GM19455 (cell line): ENCODE measurements around the gene TRPT1.

Source experiments
- ATAC-seq: cut with Tn5 transposase; IDR thresholded peaks from one replicate; pipeline ENCODE4 v1.9.1; 2021; ENCODE audit not compliant: unreplicated experiment

Gene TRPT1

GRCh38 chr11:64245797-64246620, 20.0 kb upstream of the TRPT1 start:
- ATAC-seq = no peak

- ATAC-seq = no peak
These were observed 19.4 kb upstream of the TRPT1 start for GRCh38 chr11:64245401-64245796.

GRCh38 chr11:64244966-64245365, 19.0 kb upstream of the TRPT1 start:
- no peak for ATAC-seq

- ATAC-seq = no peak
These were observed 18.1 kb upstream of the TRPT1 start for GRCh38 chr11:64244107-64244506.

- no peak for ATAC-seq
These were observed 17.4 kb upstream of the TRPT1 start for GRCh38 chr11:64243236-64243854.

- ATAC-seq = peak; percentile 4
These were observed 15.7 kb upstream of the TRPT1 start for GRCh38 chr11:64241491-64242374.

GRCh38 chr11:64241241-64241490, 15.2 kb upstream of the TRPT1 start:
- ATAC-seq = peak; percentile 53

- ATAC-seq = peak; percentile 51
These were observed 14.7 kb upstream of the TRPT1 start, which contains the start of gene FKBP2 for GRCh38 chr11:64240435-64241240. FKBP2 (plus strand) TSS chr11:64241095; CDS start chr11:64242388, 1,293 bp downstream.

- ATAC-seq = peak; percentile 14
These were observed 13.9 kb upstream of the TRPT1 start for GRCh38 chr11:64239662-64240434.

- ATAC-seq = no peak
These were observed 13.0 kb upstream of the TRPT1 start for GRCh38 chr11:64238999-64239398.

- ATAC-seq = no peak
These were observed 12.1 kb upstream of the TRPT1 start for GRCh38 chr11:64238076-64238475.

GRCh38 chr11:64237484-64237951, 11.5 kb upstream of the TRPT1 start:
- no peak for ATAC-seq

GRCh38 chr11:64235437-64236161, 9.6 kb upstream of the TRPT1 start:
- no peak for ATAC-seq

GRCh38 chr11:64234647-64235379, 8.8 kb upstream of the TRPT1 start:
- no peak for ATAC-seq

- ATAC-seq = no peak
These were observed 8.1 kb upstream of the TRPT1 start, which contains the start of gene VEGFB for GRCh38 chr11:64233913-64234586. VEGFB (plus strand) TSS chr11:64234584; CDS start chr11:64234834, 250 bp downstream.

- ATAC-seq = no peak
These were observed 7.0 kb upstream of the TRPT1 start for GRCh38 chr11:64232967-64233315.

- ATAC-seq = no peak
These were observed 6.4 kb upstream of the TRPT1 start for GRCh38 chr11:64232182-64232966.
